GM12878 (cell line): ENCODE data around the gene RNASE13. TPM values are rescaled to one million over a fixed set of nuclear protein-coding genes. Genes with fewer than 3 reads are reported as not detected.

Experiments
- EED ChIP-seq: sonication (generic); IDR thresholded peaks from 2 replicates; pipeline ENCODE4 v1.6.1; 2016; ENCODE audit warnings: antibody characterized with exemption, low read depth
- IRF4 ChIP-seq: IDR thresholded peaks from 2 replicates; pipeline ENCODE4 v1.6.1; 2011; ENCODE audit warnings: low read depth, low read length
- MEF2B ChIP-seq: fragments of 450-650 bp; IDR thresholded peaks from 2 replicates; pipeline ENCODE4 v1.6.1; 2018; ENCODE audit warnings: mild to moderate bottlenecking, moderate library complexity; ENCODE audit not compliant: partially characterized antibody, poor library complexity, severe bottlenecking
- ZNF622 ChIP-seq: fragments of 450-650 bp; IDR thresholded peaks from 2 replicates; pipeline ENCODE4 v1.6.1; 2017; ENCODE audit warnings: mild to moderate bottlenecking, inconsistent platforms
- polyA plus RNA-seq, 11 experiments: library from polyadenylated mRNA; depleted of rRNA in 4 of 11; unstranded in 6 of 11; stranded (reverse) in 5 of 11; fragments of >200 nt; fragmentation: Nextera tagmentation in 4 of 11; fragmentation: Illumina TruSeq in 1 of 11; extraction: Ambion mirVana in 4 of 11; extraction: Trizol in 1 of 11; gene quantifications; 1 replicate in 1 of 11; 2 replicates in 10 of 11; pipeline versions ENCODE4 v1.2.1 to v1.2.3, GENCODE V29; 2011 to 2016; ENCODE audit warnings: inconsistent platforms in 2 of 11, missing spikeins in 2 of 11, low read depth in 1 of 11
- total RNA-seq, 4 experiments: library from RNA; depleted of rRNA in 3 of 4; stranded (reverse); fragments of >200 nt in 3 of 4; fragmentation: Illumina TruSeq in 1 of 4; extraction: Trizol in 1 of 4; gene quantifications; 2 replicates each; pipeline versions ENCODE4 v1.2.1 to v1.2.3, GENCODE V29; 2013 to 2021
- TF ChIP-seq, protein P1 (sequence below): fragments of 450-650 bp; formaldehyde crosslinking; IDR thresholded peaks from 2 replicates; pipeline ENCODE4 v1.4.0; 2020; ENCODE audit warnings: mild to moderate bottlenecking, moderate library complexity
- TF ChIP-seq, protein P2 (sequence below): fragments of 450-650 bp; formaldehyde crosslinking; IDR thresholded peaks from 2 replicates; pipeline ENCODE4 v1.5.0; 2022; ENCODE audit warnings: mild to moderate bottlenecking, missing genetic modification characterization
- TF ChIP-seq, protein P3 (sequence below): fragments of 450-650 bp; IDR thresholded peaks from 2 replicates; pipeline ENCODE4 v1.6.1; 2014; ENCODE audit warnings: mild to moderate bottlenecking

The RNASE13 gene
- total and polyA plus RNA-seq, 10 of the 15 experiments (the other 5 are each of a cell fraction or from before 2014, with no cell fraction given), result not detected

DNA sequence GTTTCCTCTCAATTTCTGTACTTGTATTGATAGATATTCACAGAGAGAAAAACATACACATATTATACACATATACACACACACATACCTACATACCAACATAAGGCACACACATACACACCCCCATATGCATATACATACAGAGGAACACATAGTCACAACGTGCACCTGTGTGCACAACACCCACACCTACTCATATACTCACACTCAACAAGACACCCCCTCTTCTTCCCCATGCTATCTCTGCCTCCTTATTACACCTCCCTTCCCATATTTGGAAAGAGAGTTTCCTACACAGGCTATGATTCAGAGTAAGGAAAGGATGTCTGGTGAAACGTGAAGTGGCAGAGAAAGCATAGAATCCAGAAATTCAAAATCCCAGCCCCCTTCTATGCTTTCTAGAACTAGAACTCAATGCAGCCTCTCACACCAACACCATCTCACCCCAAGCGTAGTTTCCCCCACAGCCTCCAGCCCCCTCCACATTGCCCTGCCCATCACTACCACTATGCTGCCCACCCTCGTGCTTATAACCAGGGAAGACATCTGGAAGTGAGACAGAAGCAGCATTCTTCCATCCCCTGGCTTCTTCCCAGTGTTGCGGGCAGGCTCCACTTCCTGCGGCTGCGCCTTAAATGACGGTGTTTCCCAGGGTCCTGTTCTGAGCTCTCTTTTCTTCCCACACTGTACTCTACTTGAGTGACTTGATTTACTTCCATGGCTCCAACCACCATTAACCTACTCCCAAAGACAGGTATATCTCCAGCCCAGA lies 25.4 kb upstream of the RNASE13 start (continued):
- TF ChIP-seq, protein P1, sequence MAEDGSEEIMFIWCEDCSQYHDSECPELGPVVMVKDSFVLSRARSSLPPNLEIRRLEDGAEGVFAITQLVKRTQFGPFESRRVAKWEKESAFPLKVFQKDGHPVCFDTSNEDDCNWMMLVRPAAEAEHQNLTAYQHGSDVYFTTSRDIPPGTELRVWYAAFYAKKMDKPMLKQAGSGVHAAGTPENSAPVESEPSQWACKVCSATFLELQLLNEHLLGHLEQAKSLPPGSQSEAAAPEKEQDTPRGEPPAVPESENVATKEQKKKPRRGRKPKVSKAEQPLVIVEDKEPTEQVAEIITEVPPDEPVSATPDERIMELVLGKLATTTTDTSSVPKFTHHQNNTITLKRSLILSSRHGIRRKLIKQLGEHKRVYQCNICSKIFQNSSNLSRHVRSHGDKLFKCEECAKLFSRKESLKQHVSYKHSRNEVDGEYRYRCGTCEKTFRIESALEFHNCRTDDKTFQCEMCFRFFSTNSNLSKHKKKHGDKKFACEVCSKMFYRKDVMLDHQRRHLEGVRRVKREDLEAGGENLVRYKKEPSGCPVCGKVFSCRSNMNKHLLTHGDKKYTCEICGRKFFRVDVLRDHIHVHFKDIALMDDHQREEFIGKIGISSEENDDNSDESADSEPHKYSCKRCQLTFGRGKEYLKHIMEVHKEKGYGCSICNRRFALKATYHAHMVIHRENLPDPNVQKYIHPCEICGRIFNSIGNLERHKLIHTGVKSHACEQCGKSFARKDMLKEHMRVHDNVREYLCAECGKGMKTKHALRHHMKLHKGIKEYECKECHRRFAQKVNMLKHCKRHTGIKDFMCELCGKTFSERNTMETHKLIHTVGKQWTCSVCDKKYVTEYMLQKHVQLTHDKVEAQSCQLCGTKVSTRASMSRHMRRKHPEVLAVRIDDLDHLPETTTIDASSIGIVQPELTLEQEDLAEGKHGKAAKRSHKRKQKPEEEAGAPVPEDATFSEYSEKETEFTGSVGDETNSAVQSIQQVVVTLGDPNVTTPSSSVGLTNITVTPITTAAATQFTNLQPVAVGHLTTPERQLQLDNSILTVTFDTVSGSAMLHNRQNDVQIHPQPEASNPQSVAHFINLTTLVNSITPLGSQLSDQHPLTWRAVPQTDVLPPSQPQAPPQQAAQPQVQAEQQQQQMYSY (CRISPR knock-in tag), result no peak
- no peak for TF ChIP-seq MEF2B
- TF ChIP-seq, protein P2, sequence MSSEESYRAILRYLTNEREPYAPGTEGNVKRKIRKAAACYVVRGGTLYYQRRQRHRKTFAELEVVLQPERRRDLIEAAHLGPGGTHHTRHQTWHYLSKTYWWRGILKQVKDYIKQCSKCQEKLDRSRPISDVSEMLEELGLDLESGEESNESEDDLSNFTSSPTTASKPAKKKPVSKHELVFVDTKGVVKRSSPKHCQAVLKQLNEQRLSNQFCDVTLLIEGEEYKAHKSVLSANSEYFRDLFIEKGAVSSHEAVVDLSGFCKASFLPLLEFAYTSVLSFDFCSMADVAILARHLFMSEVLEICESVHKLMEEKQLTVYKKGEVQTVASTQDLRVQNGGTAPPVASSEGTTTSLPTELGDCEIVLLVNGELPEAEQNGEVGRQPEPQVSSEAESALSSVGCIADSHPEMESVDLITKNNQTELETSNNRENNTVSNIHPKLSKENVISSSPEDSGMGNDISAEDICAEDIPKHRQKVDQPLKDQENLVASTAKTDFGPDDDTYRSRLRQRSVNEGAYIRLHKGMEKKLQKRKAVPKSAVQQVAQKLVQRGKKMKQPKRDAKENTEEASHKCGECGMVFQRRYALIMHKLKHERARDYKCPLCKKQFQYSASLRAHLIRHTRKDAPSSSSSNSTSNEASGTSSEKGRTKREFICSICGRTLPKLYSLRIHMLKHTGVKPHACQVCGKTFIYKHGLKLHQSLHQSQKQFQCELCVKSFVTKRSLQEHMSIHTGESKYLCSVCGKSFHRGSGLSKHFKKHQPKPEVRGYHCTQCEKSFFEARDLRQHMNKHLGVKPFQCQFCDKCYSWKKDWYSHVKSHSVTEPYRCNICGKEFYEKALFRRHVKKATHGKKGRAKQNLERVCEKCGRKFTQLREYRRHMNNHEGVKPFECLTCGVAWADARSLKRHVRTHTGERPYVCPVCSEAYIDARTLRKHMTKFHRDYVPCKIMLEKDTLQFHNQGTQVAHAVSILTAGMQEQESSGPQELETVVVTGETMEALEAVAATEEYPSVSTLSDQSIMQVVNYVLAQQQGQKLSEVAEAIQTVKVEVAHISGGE (CRISPR knock-in tag), result no peak
- no peak for TF ChIP-seq ZNF622
- TF ChIP-seq EED, result no peak
- no peak for TF ChIP-seq IRF4
- TF ChIP-seq, protein P3, sequence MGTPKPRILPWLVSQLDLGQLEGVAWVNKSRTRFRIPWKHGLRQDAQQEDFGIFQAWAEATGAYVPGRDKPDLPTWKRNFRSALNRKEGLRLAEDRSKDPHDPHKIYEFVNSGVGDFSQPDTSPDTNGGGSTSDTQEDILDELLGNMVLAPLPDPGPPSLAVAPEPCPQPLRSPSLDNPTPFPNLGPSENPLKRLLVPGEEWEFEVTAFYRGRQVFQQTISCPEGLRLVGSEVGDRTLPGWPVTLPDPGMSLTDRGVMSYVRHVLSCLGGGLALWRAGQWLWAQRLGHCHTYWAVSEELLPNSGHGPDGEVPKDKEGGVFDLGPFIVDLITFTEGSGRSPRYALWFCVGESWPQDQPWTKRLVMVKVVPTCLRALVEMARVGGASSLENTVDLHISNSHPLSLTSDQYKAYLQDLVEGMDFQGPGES, result no peak
